ENCODE results near the gene FAM171A1. TPM values are rescaled to one million over a fixed set of nuclear protein-coding genes. Genes with fewer than 3 reads are reported as not detected.

The FAM171A1 gene
- total and polyA plus RNA-seq, 12 donors, result 3.5 to 14.1 (median 5.7) TPM

- 77 to 87% (median 86%) methylated on average over 12 of the region's 12 CpGs for WGBS, 4 donors
- Histone ChIP-seq H3K4me1 (replicated peaks in 1 of 2) (peaks cover 0 to 10% of the 10 kb centered on the region in 2 donors), H3K9me3 (replicated peaks in 1 of 3) (no peaks in the 10 kb centered on the region), H3K36me3 (replicated peaks in 1 of 2) (no peaks in the 10 kb centered on the region), H3K4me3 (no peak overlapping the region), H3K27ac (no peak overlapping the region), H3K27me3 (no peaks in the 10 kb centered on the region)
- intact Hi-C loops (cut with DNase I), result no loop called here
- DNase-seq, result no peak
- TF ChIP-seq CTCF (IDR thresholded peaks at IDR 0.05), result no peak
- no peak for TF ChIP-seq POLR2A (IDR thresholded peaks at IDR 0.05)
Observed at GRCh38 chr10:15311569-15312280, 59.4 kb downstream of the FAM171A1 start.

- H3K27me3 ChIP-seq, result no peaks in the 10 kb centered on the region
- no peaks in the 10 kb centered on the region for H3K36me3 ChIP-seq (replicated peaks in 1 of 2)
- H3K4me3 ChIP-seq, result no peak overlapping the region
- DNase-seq, result no peak
- H3K9me3 ChIP-seq (replicated peaks in 1 of 3), result no peaks in the 10 kb centered on the region
- intact Hi-C loops (cut with DNase I), result no loop called here
- TF ChIP-seq CTCF (IDR thresholded peaks at IDR 0.05), result no peak
- no peak for TF ChIP-seq POLR2A (IDR thresholded peaks at IDR 0.05)
- peaks cover 0 to 10% of the 10 kb centered on the region in 2 donors for H3K4me1 ChIP-seq (replicated peaks in 1 of 2)
- no peak overlapping the region for H3K27ac ChIP-seq
- WGBS, 4 donors, result 92 to 94% (median 94%) methylated on average over 5 of the region's 5 CpGs
Observed at GRCh38 chr10:15310776-15311568, 60.1 kb downstream of the FAM171A1 start.

- Histone ChIP-seq H3K27ac (no peak overlapping the region), H3K4me3 (no peak overlapping the region), H3K27me3 (no peaks in the 10 kb centered on the region), H3K4me1 (replicated peaks in 1 of 2) (peaks cover 0 to 10% of the 10 kb centered on the region in 2 donors), H3K36me3 (replicated peaks in 1 of 2) (no peaks in the 10 kb centered on the region), H3K9me3 (replicated peaks in 1 of 3) (no peaks in the 10 kb centered on the region)
- WGBS, 4 donors, result 95 to 98% (median 97%) methylated on average over 10 of the region's 10 CpGs
- no peak for DNase-seq
- intact Hi-C loops (cut with DNase I), result no loop called here
- no peak for TF ChIP-seq CTCF (IDR thresholded peaks at IDR 0.05)
- no peak for TF ChIP-seq POLR2A (IDR thresholded peaks at IDR 0.05)
Observed at GRCh38 chr10:15309221-15309620, 61.9 kb downstream of the FAM171A1 start.

- H3K9me3 ChIP-seq (replicated peaks in 1 of 3), result no peaks in the 10 kb centered on the region
- 82 to 92% (median 86%) methylated on average over 8 of the region's 8 CpGs for WGBS, 4 donors
- no peak overlapping the region for H3K4me3 ChIP-seq
- no peaks in the 10 kb centered on the region for H3K27me3 ChIP-seq
- no peak for DNase-seq
- TF ChIP-seq POLR2A (IDR thresholded peaks at IDR 0.05), result no peak
- H3K4me1 ChIP-seq (replicated peaks in 1 of 2), result no peaks in the 10 kb centered on the region
- no peaks in the 10 kb centered on the region for H3K36me3 ChIP-seq (replicated peaks in 1 of 2)
- intact Hi-C loops (cut with DNase I), result no loop called here
- no peak overlapping the region for H3K27ac ChIP-seq
Observed at GRCh38 chr10:15306735-15307280, 64.3 kb downstream of the FAM171A1 start.
